Cardiac septum (tissue), 1 donor: ENCODE results near the gene ODAD4. TPM values are rescaled to one million over a fixed set of nuclear protein-coding genes. Genes with fewer than 3 reads are reported as not detected.
"Not testable (repeated sequence)": the region's sequence is repeated elsewhere in the genome, so short reads cannot be mapped to it uniquely, and the experiment has no call there.

Source experiments
- DNase-seq: peaks from one replicate; pipeline ENCODE4 v3.0.0-alpha.2; 2020; ENCODE audit warnings: low spot score
- intact Hi-C: fragments of 100-400 bp; cut with DNase I; formaldehyde crosslinking; loops from one replicate; pipeline ENCODE4 v1.14.0; 2022
- total RNA-seq: library from RNA; stranded (reverse); fragmentation: NEBNext Ultra II Directional; extraction: Animal tissue kit (Norgen Biotek cat#: 25700); gene quantifications from one replicate; pipeline ENCODE4 v1.2.1, GENCODE V29; 2021
- donor health status: DM: no; HTN: no; CAD: no.

The ODAD4 gene
- total RNA-seq, 1 donor from 2014 or later: 0.54 TPM

DNA sequence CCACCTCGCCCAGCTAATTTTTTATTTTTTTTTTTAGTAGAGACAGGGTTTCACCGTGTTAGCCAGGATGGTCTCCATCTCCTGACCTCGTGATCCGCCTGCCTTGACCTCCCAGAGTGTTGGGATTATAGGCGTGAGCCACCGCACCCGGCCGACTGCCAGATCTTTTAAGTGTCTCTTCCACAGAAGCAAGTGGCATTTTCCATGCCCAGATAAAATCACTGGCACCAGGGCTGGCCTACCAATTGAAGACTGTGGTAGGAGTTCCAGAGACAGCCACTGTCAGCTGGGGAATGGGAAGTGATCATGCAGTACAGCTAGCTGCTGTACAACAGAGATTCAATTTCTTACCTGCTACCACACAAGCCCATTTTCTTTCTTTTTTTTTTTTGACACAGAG, 54.0 kb downstream of the ODAD4 start:
- intact Hi-C loops: no loop called here
- no peak for DNase-seq

DNA sequence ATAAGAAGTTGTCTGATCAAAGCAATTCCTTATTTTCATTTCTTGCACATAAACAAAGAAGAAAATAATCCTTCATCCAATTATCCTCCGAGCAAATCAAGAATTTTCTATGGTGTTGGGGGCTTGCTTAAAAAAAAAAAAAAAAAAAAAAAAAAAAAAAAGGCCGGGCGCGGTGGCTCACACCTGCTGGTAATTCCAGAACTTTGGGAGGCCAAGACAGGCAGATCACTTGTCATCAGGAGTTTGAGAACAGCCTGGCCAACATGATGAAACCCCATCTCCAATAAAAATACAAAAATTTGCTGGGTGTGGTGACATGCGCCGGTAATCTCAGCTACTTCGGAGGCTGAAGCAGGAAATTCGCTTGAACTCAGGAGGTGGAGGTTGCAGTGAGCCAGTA, 55.5 kb downstream of the ODAD4 start:
- DNase-seq: no peak
- intact Hi-C loops: no loop called here

DNA sequence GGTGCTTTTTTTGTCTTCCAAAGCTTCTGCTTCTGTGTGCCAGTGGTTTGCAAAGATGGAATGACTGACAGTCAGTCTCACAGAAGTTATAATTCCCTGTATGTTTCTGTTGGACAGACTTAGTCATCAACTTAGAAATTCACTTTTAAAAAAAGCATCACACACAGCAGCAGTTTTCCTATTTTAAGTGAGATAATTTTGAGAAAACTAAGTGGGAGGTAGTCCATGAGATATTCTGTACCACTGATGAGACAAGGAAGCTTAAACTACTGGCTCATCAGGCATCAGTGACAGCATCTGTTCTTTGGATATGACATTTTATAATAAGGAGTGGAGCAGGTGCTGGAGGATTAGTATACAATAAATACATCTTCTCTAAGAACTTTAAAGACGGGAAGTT, 56.2 kb downstream of the ODAD4 start:
- no peak for DNase-seq
- intact Hi-C loops: no loop called here

DNA sequence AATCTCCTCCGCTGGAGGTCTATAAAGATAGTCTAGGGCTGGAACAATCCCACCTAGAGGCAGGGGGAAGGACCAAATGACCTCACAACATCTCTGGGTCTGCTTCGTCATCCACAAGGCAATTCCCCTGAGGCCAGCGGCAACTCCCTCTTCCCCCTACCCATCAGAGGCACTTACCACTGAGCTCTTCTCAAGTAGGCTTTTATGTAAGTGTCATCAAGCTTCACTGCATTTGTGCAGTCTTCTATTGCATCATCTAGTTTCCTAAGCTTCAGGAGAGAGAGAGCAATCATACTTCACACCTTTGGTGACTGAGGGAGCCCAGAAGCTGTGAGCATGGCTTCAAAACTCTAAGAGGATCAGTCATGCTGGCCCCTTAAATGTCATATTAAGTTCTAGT, 57.2 kb downstream of the ODAD4 start:
- DNase-seq: no peak
- intact Hi-C loops: no loop called here

DNA sequence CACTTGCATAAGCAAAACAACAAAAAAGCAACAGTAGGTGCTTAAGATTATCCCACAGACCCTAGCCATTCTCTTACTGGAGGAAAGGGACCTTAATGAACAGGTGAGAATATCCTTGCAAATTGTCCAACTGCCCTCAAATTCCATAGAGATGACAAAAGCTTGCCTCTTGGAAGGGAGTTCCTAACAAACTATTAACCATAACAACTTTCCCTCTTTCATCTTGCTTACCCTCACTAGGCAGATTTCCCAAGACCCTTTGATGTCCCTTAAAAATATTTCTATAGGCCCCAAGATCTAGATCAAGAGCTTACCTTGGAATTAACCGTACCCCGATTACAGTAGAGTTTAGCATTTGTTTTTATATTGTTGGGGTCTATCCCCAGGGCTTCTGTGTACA, 58.0 kb downstream of the ODAD4 start:
- intact Hi-C loops: no loop called here
- no peak for DNase-seq

DNA sequence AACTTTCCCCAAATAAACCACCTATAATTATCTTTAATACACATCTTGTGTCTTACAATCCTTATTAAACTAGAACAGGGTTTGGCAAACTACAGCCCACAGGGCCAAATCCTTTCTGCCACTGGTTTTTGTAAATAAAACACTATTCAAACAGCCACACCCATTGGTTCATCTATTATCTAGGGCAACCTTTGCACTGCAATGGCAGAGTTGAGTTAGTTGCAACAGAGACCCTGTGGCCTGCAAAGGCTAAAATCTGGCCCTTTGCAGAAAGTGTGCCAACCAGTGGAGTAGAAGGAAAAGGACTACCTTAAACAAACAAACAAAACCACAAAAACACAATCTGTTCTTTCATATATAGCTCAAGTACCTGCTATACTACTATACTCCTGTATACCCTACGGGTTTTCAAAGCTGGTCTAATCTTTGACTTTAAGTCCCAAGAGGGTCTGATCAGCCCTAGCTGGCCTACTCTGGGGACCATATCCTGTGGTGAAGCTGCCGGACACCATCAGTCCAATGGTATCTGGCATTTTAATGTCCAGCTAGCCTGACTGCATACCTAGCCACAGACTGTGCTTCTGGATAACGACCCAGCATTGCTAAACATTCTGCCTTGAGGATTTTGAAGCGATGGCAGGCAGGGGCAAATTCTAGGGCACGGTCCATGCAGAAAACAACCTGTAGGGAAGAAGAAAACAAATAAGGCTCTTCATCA, 59.4 kb downstream of the ODAD4 start:
- DNase-seq: no peak
- intact Hi-C loops: no loop called here

DNA sequence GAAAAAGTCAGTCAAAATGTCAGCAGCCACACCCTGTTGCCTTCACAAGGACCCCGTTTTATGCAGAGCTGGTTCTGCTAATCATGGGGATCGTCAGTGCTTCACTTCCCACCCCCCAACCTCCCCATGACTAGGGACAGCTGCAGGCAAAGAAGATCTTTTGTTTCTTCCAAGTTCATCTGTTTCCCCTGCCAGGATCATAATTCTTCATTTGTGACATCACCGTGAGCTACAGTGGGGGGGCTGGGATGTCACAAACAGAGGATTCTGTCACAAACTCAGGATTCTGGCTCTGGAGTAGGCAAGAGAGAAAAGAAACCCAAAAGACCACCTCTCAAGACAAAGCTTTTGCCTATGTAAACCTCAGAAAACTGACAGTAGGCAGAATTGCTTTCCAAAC, 62.2 kb downstream of the ODAD4 start:
- DNase-seq: no peak

DNA sequence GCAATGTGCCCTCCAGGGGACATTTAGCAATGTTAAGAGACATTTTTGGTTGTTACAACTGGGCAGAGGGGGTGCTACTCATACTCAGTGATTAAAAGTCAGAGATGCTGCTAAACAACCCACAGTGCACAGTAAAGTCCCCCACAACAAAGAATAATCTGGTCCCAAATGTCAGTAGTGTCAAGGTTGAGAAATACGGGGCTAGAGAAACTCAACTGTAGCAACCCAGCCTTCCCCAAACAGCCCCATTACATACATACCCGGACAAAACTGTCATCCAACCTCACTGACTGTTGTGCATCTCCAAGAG, 66.4 kb downstream of the ODAD4 start:
- no peak for DNase-seq

More for the DNA sequence above, 62.2 kb downstream of the ODAD4 start:
- intact Hi-C loops: no loop called here

DNA sequence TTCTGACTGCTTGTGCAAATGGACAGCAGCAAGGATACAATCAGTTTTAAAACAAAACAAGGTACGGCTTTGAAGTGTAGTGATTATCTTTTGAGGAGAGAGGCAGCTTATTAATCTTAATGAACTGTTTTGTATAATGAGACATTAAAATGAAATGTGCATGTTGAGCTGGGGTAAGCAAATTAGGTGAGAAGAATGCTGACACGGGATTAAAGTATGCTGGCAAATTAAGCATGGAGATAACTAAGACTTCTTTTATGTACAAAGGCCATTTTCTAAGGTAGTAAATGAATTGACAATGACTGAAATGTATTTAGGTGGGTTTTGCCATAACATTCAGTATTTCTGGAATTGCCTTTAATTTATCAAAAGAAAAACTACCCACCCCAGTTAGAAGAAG, 68.1 kb downstream of the ODAD4 start:
- DNase-seq: no peak
- intact Hi-C loops: no loop called here

More for the DNA sequence above, 66.4 kb downstream of the ODAD4 start:
- intact Hi-C loops: no loop called here

DNA sequence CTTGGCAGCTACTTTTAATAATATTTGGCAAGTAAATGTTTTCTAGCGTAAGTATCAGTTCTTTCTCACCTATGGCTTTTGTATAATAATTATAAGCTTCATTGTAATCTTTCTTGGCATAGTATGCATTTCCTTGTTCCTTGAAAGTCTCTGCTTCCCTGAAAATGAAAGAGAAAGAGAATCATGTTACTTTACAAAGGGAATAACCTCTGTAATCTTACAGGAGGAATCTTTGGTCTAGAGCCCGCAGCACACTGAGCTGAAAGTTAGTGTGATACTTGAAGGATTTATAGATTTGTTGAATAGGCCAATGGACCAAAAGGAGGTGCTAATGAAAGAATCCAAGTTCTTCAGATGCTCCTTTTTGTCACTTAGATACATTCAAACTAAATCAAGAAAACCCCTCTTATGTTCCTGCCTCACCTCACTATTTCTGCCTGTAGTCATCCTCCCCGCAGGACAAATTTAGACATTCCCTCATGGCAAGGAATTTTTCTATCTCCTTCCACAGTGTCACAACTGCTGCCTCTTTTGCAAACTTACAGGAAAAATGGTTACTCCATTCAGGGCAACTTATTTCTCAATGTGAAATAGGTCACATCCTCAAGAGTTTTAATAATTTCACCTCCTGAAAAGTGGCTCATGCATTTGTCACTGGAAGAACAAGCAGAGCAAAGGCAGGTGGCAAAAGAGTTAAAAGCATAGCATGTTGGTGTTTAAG, 70.2 kb downstream of the ODAD4 start:
- no peak for DNase-seq
- intact Hi-C loops: no loop called here

DNA sequence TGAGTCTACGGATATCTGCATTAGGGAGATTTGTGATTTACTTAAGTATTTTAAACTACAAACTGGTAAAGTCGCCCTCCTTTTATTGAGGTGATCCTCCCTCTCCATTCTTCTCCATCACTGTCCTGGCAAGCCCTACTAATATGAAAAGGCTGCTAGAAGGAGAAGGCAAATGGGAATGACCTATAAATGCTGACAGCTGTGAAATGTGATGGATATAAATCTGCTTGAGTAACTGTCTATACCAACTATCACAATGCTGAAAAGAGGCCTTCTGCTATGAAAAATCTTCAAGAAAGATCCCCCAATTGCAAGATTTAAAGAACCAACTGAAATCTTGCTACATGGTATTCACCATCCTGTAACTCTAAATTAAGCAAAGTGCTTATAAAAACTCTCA, 71.3 kb downstream of the ODAD4 start:
- intact Hi-C loops: no loop called here
- no peak for DNase-seq

DNA sequence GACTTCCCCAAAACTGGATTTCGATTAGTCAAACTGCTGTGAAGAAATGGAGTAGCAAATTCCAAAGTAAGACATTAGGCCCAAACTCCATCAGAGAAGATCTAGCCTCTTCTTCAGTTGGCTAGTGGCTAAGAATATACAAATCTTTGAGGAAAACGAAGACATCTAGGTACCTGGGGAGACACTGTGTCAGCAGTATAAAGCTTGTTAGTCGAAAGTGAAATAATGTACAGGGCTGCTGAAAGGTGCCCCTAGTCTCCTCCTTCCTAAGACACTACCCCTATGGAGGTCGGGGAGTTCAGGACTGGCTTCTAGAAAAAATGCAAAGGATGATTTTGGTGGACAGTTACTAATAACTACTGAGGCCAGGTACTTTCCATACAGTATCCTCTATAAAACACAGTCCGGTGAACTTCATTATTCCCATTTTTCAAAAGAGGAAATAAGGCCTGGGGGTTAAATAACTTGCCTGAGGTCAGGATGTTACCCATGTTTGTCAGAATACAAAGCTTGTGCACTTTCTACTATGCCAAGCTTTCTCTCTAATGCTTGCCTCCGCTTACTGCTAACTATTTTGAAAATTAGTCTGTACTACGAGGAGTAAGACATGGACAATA, 71.9 kb downstream of the ODAD4 start:
- DNase-seq: no peak
- intact Hi-C loops: no loop called here

DNA sequence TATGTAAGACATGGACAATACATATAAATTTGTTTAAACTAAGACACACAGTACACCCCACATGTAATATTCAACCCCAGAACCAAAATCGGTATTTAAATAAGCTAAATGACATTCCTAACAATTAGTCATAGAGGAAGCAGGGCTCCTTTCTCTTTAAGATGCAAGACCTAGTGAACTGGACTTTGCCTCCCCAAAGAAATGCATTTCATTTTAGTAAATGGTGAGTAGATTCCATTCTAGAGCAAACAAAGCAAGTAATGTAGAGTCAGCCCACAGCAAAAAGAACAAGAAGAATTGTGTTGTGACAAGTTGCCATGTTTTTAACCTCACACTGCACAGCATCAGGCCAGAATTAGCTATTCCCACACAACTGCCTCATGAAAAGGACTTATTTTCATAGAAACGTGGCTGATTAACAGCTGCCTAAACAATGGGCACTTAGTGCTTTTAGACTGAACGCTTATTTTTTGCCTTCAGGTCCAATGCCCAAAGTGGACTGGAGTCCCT, 72.4 kb downstream of the ODAD4 start:
- no peak for DNase-seq
- intact Hi-C loops: no loop called here

DNA sequence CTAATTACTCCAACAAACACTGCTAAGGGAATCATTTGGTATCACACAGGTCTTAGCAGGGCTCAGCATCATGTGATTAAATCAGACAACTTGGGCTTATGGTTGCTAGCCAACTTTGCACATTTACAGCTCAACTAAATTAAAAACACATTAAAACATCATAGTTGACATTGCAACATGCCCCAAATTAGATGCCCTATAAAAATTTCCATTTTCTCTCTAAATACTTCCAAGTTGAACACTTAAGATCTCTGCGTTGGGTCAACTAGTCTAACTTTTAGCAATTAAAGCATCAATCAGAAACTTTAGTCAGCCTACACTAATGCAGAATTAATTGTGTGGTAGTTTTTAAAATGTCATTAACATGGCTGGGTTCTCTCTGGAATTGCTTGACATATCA, 74.7 kb downstream of the ODAD4 start:
- no peak for DNase-seq
- intact Hi-C loops: no loop called here

DNA sequence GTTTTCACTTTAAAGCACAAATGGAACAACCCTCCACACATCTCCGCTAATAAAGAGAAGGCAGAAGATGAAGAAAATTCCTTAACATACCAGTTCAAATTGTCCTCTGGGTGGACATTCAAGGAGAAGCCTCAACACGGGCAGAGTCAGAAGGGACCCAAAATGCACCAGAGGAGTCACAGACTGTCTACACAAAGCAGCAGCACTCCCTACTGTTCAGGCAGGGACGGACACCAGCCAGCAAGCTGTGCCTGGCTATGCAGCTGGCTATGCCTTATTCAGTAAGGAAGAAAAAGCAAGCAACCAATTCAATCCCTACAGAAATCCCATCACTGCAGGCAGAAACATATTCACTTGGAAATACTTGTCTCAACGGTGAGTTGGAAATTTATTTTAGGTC, 78.8 kb downstream of the ODAD4 start:
- DNase-seq: no peak
- intact Hi-C loops: no loop called here

DNA sequence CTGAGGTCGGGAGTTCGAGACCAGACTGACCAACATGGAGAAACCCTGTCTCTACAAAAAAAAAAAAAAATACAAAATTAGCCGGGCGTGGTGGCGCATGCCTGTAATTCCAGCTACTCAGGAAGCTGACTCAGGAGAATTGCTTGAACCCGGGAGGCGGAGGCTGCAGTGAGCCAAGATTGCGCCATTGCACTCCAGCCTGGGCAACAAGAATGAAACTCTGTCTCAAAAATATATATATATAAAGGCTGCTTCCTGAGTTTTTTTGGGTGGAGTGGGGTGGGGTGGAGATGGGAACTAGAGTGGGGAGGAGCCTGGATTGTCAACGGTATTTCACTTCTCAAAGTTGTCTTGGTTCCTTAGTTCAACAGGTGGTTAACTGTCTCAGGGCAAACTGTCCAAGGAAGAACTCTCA, 79.9 kb downstream of the ODAD4 start:
- DNase-seq, intact Hi-C loops: not testable (repeated sequence)

DNA sequence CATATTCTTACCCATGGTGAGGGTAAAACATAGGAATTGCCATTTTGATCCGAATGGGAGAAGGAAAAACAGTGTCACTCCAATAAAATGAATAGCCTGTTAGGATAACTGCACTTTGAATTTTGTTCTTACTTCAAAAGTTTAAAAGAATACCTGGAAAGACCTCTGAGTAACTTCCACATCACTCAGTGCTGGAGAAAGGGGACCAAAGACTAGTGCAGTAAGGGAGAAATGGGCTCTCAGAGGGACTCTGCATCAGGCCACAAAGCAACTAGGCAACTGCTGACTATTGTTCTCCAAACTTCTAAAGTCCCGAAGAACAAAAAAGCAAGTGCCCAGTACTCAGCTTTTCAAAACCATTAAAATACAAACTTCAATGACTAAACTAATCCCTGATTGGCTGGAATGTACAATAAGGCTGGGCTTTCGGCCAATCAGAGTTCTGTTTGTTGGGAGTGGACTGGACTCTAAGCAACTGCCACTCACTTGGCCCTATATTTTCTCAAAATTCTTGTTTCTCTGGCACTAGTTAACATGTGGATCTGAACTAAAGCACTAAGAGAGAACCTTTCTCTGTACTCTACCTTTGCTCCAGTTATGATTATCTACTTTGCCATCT, 80.6 kb downstream of the ODAD4 start:
- no peak for DNase-seq
- intact Hi-C loops: no loop called here

DNA sequence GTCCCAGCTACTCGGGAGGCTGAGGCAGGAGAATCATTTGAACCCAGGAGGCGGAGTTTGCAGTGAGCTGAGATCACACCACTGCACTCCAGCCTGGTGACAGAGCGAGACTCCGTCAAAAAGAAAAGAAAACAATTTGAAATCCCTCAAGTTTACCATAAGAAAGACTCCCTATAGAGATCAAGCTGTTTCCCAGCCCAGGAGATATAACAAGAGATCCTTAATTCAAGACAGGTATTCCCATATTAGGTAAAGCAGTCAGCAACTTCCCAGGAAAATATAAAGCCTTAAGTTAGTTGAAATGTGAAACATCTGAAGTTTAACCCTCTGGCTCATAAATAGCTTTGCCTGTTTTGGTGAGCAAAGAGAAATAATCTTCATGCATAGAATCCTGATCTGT, 81.9 kb downstream of the ODAD4 start:
- DNase-seq, intact Hi-C loops: not testable (repeated sequence)

DNA sequence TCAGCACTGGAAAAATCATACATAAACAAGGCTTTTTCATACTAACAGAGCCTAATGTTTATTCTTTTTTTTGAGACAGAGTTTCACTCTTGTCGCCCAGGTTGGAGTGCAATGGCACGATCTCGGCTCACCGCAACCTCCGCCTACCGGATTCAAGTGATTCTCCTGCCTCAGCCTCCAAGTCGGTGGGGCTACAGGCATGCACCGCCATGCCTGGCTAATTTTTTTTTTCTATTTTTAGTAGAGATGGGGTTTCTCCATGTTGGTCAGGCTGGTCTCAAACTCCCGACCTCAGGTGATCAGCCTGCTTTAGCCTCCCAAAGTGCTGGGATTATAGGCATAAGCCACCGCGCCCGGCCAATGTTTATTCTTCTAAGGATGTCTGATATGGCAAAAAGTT, 83.3 kb downstream of the ODAD4 start:
- intact Hi-C loops: not testable (repeated sequence)

More for the DNA sequence above, 83.3 kb downstream of the ODAD4 start:
- not testable (repeated sequence) for DNase-seq
